HUDEP-2 (cell line): ENCODE results near the gene ZDHHC6.
A peak's percentile ranks its signal among the peaks of the same experiment; 100 is the strongest.
"Not testable (repeated sequence)": the region's sequence is repeated elsewhere in the genome, so short reads cannot be mapped to it uniquely, and the experiment has no call there.

Experiments used
- DNase-seq, 76 experiments: peaks; one replicate each; lab custom pipeline; 2025; ENCODE audit not compliant: unreplicated experiment in 76 of 76; lab: John Stamatoyannopoulos, UW

ZDHHC6 gene

GRCh38 chr10:112446055-112446854 lies 459 bp downstream of the ZDHHC6 start:
- peak in 5 of 76 experiments; percentile 2 to 17 (median 5) for DNase-seq

- no peak for DNase-seq
These were observed 4.7 kb downstream of the ZDHHC6 start for GRCh38 chr10:112442063-112442462.

DNA sequence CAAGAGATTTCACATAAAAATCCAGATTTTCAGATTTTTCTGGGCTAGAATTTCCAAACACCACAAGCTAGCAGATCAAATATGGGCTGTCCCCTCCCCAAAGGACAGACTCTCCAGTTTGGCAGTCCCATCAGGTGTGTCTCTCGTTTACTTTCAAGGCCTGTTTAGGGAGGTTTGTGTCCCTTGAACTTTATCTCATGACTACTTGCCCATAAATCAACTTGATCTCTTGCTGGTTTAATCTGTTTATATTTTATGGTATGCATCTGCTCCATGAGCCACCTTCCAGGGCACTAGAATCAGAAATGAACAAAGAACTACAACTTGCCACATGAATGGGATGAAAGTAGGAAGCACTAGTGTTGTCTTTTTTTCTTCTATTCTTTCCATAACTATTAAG lies 5.2 kb downstream of the ZDHHC6 start:
- DNase-seq = no peak

DNA sequence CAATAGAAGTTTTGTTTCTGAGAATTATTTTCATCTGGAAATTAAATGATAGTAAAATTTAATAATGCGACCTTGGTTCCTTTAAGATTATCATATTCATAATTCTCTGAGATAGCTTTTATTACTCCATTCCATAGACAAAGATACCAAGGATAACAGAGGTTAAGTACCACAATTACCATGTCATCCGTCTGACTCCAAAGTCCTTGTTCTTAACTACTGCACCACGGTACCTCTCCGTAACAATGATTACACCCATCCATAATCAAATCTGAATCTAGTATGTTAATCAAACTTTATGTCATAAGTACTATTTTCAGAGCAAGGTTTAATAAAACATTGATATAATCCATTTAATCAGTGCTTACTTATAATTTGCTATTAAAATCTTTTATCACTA lies 8.4 kb downstream of the ZDHHC6 start:
- DNase-seq = no peak

DNA sequence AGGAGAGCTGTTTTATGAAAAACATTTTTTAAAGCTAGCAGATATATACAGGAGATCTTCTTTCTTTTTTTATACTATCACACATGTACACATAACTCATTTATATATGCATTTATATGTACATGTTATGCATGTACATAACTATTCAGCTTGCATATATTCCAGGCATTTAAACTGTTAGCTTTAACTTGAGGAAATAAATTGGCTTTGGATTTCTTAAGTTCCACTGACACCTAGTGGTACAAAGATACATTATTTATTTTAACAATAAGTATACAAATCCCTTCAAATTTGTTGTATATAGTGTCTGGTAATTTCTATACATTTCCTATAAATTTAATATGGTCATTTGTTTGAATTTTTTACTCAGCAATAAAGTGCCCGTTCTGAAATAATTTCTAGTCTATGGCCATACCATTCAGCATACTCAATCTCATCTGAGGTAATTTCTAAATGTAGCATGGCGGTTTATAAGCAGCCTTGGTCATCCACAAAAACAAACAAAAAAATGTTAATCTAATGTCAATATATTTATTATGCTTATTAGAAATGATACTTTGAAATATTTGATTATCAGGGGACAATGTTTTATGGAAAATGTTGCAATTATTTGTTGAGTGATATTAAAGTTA lies 11.6 kb downstream of the ZDHHC6 start:
- DNase-seq = peak in 7 of 76 experiments; percentile 10 to 28 (median 14)

DNA sequence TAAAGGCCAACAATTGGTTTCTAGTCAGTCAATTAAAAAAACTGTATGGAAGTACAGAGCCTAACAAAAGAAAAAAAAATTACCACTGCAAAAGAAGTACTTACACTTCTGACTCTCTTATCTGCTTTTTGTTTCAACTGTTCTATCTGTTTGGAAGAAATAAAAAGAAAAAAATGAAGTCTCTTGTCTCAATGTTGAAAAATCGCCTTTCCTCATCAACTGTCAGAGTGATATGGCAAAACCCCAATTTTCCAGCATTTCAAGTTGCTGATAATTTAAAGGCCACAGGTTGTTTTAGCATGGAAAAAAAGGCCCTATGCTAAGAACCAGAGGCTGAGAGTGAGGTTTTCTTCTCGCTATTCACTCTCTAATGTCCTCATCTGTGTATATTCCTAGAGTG lies 13.6 kb downstream of the ZDHHC6 start:
- DNase-seq = peak in 7 of 76 experiments; percentile 9 to 46 (median 17)

DNA sequence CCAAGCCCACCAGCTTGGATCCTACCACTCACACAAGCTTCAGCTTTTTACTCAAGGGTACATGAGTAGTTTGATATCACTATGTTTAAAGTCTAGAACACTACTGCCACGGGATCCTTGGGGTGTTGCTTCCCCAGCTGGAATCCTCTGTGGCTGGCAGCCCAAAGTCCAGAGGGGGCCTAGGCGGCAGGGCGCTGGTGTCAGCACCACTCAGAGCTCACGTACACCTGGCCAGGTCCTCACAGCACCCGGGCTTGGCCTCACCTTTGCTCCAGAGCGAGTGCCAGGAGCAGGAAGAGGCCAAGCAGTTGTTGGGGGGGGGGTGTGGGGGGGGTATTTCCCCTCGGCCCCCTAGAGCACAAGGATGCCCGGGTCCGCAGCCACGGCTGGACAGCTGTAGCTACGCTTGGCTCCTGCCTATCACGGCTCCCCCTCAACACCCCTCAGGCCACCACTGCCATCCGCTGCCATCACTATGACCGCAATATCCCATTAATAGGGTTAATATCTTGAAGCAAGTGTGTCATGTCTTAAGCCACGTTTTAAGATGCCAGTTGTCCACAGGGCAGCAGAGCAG lies 17.0 kb downstream of the ZDHHC6 start:
- no peak for DNase-seq

DNA sequence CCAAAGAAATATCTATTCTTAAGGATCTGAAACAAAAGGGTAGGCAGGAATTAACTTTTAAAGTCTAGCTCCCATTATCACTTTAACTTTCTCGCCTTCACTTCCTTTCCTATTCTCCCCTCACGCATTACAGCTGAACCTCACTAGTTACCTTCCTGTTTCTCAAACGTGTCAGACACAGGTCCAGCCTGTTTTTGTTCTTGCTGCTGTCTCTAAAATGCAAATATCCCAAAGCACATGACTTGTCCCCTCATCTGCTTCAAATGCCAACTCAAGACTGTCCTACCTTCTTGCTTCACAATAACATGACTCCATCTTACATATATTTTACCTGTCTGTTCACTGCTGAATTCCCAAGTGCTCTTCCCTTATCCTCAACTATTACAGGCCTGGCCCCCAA lies 17.6 kb downstream of the ZDHHC6 start:
- no peak for DNase-seq

GRCh38 chr10:112426111-112426510 lies 20.6 kb downstream of the ZDHHC6 start:
- DNase-seq = no peak

DNA sequence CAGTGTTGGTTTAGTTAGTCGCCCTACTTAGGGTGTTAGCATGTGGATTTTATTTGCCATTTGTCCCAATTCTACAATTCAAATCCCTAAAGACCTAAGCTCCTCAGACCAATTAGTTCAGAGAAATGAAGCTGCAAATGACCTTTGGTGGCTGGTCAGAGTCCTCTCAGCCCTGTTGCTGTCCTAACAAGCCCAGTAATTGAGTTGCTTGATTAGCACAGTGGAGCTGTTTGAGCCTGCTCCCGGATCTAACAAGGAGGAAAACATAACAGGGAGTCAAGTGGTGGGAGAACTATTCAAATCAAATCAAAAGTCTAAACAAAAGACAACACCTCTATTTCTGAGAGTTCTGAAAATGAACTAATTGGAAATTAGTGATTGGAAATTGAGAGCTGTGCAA lies 22.1 kb downstream of the ZDHHC6 start:
- no peak for DNase-seq

DNA sequence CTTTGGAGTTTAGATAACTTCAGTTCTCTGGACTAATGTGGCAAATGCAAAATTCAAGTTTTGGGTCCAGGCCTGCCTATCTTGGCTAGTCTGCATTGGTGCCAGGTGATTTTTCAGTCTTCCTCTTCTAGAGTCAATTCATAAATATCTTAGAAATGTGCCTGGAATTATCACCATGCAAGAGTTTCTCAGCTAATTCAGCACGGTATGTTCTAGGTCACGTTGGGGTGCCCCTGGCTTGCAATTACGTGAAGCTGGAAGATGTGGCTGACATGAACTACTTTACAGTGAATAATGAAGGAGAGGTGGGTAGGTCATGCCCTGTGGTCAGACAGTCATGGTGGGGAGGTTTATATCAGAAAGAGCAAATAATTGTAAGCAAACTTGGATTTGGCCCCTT lies 25.0 kb downstream of the ZDHHC6 start:
- no peak for DNase-seq

- peak in 44 of 76 experiments; percentile 1 to 73 (median 24) for DNase-seq
These were observed 34.0 kb downstream of the ZDHHC6 start for GRCh38 chr10:112412696-112413095.

DNA sequence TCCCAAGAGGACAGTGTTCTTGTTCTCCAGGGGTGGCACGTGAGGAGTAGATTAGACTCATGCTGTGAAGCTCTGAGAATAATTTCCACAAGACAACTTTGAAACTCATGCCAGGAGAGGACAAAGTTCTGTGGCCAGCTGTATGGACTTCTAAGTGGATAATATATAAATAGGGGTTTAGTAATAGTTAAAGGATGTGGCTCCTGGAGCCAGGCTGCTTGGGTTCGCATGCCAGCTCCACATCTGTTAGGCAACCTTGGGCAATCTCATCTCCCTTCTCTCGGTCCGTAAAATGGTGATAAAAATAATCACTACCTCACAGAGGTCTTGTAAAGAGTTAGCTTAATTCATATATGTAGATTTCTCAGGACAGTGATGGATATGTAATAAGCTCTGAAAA lies 37.0 kb downstream of the ZDHHC6 start:
- DNase-seq = no peak

- peak in 2 of 76 experiments; percentile 4 to 17 for DNase-seq
These were observed 37.4 kb downstream of the ZDHHC6 start for GRCh38 chr10:112409299-112409698.

GRCh38 chr10:112407696-112408095 lies 39.0 kb downstream of the ZDHHC6 start:
- no peak for DNase-seq

- not testable (repeated sequence) for DNase-seq
These were observed 39.9 kb downstream of the ZDHHC6 start for GRCh38 chr10:112406806-112407205.

GRCh38 chr10:112404617-112405016 lies 42.1 kb downstream of the ZDHHC6 start:
- DNase-seq = no peak

GRCh38 chr10:112402917-112403316 lies 43.8 kb downstream of the ZDHHC6 start:
- DNase-seq = no peak

- DNase-seq = no peak
These were observed 49.1 kb downstream of the ZDHHC6 start for GRCh38 chr10:112397592-112397991.

DNA sequence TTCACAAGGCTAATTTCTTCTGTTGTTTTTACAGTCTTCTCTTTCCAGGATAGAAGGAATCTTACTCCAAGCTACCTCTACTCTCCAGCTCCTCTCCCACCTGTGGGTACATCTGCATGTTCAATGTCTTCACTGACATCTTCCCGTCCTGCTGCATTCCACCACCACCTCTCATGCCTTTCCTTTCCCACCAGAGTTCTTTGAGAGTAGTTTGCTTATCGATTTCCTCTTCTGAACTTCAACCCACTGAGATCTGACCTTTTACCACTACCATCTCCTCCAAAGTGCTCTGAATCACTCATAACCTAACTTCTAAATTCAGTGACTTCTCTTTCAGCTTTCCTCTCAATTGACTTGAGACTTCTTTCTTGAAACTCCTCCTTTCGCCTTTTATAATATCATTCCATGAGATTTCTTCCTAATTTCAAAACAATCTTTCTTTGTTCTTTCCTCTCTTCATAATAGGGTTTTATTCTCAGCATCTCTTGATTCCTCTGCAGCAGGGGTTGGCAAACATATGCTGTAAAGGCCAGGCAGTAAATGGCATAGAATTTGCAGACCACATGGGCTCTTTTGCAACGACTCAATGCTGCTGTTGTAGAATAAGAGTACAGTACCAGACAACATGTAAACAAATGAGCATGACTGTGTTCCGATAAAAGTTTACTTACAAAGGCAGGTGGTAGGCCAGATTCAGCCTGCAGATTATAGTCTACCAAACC lies 50.7 kb downstream of the ZDHHC6 start:
- DNase-seq = no peak

- DNase-seq = no peak
These were observed 52.2 kb downstream of the ZDHHC6 start for GRCh38 chr10:112394475-112394875.
